ENCODE data around the gene ENTPD8. TPM values are rescaled to one million over a fixed set of nuclear protein-coding genes. Genes with fewer than 3 reads are reported as not detected.

ENTPD8 gene
- total RNA-seq, 1 experiment from 2014 or later: not detected

GRCh38 chr9:137428311-137428630 is 12.9 kb downstream of the ENTPD8 start:
- intact Hi-C loops (cut with micrococcal nuclease): no loop called here

GRCh38 chr9:137427454-137428310 is 13.5 kb downstream of the ENTPD8 start:
- Histone ChIP-seq H3F3A (ENCODE audit: low read length, unreplicated experiment) (no peaks in the 10 kb centered on the region), H3K9me2 (replicated peaks; ENCODE audit: low read length) (no peaks in the 10 kb centered on the region), H3K9ac (ENCODE audit: low read length) (no peak overlapping the region), H3K9me3 (ENCODE audit: low read length) (no peaks in the 10 kb centered on the region), H3K4me3 (ENCODE audit: low read length) (no peak overlapping the region), H4K20me1 (ENCODE audit: low read length) (no peaks in the 10 kb centered on the region), H3K4me2 (ENCODE audit: low read length) (no peak overlapping the region), H3K27me3 (ENCODE audit: low read length) (no peaks in the 10 kb centered on the region), H2AFZ (ENCODE audit: low read length) (no peak overlapping the region), H3K36me3 (ENCODE audit: low read depth, low read length) (no peaks in the 10 kb centered on the region), H3K27ac (ENCODE audit: low read length) (no peak overlapping the region), H3K4me1 (ENCODE audit: insufficient read depth, low read length) (0 out of 2 replicates have a peak, but pooled peaks cover 2% of the 10 kb centered on the region), H3K79me2 (ENCODE audit: low read length) (no peaks in the 10 kb centered on the region)
- intact Hi-C loops (cut with micrococcal nuclease): no loop called here
- ATAC-seq (no peak), DNase-seq (no peak)
- BruUV-seq (replicated peaks): no TSS peak
- no peak for TF ChIP-seq EZH2 (IDR thresholded peaks at IDR 0.05; ENCODE audit: low read length, unreplicated experiment)
- TF ChIP-seq, protein P1, sequence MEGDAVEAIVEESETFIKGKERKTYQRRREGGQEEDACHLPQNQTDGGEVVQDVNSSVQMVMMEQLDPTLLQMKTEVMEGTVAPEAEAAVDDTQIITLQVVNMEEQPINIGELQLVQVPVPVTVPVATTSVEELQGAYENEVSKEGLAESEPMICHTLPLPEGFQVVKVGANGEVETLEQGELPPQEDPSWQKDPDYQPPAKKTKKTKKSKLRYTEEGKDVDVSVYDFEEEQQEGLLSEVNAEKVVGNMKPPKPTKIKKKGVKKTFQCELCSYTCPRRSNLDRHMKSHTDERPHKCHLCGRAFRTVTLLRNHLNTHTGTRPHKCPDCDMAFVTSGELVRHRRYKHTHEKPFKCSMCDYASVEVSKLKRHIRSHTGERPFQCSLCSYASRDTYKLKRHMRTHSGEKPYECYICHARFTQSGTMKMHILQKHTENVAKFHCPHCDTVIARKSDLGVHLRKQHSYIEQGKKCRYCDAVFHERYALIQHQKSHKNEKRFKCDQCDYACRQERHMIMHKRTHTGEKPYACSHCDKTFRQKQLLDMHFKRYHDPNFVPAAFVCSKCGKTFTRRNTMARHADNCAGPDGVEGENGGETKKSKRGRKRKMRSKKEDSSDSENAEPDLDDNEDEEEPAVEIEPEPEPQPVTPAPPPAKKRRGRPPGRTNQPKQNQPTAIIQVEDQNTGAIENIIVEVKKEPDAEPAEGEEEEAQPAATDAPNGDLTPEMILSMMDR (conservative IDR thresholded peaks at IDR 0.05; ENCODE audit: low read depth, low read length): no peak
- no peak for TF ChIP-seq EZH2phosphoT487 (IDR thresholded peaks at IDR 0.05; ENCODE audit: borderline replicate concordance, low read length)
- ChIA-PET CTCF (no interaction called here), POLR2A (ENCODE audit: unreplicated experiment) (no interaction called here)

More at GRCh38 chr9:137428311-137428630, 12.9 kb downstream of the ENTPD8 start:
- no peaks in the 10 kb centered on the region for H3K9me3 ChIP-seq (ENCODE audit: low read length)
- no peaks in the 10 kb centered on the region for H4K20me1 ChIP-seq (ENCODE audit: low read length)
- ATAC-seq (no peak), DNase-seq (no peak)
- no TSS peak for BruUV-seq (replicated peaks)
- H3K4me3 ChIP-seq (ENCODE audit: low read length): no peak overlapping the region
- ChIA-PET CTCF (no interaction called here), POLR2A (ENCODE audit: unreplicated experiment) (no interaction called here)
- H3K79me2 ChIP-seq (ENCODE audit: low read length): no peaks in the 10 kb centered on the region
- no peaks in the 10 kb centered on the region for H3K27me3 ChIP-seq (ENCODE audit: low read length)
- 0 out of 2 replicates have a peak, but pooled peaks cover 2% of the 10 kb centered on the region for H3K4me1 ChIP-seq (ENCODE audit: insufficient read depth, low read length)
- no peak overlapping the region for H2AFZ ChIP-seq (ENCODE audit: low read length)
- TF ChIP-seq, protein P1 (conservative IDR thresholded peaks at IDR 0.05; ENCODE audit: low read depth, low read length): no peak
- TF ChIP-seq EZH2 (IDR thresholded peaks at IDR 0.05; ENCODE audit: low read length, unreplicated experiment): no peak
- no peak for TF ChIP-seq EZH2phosphoT487 (IDR thresholded peaks at IDR 0.05; ENCODE audit: borderline replicate concordance, low read length)
- no peak overlapping the region for H3K9ac ChIP-seq (ENCODE audit: low read length)
- H3K9me2 ChIP-seq (replicated peaks; ENCODE audit: low read length): no peaks in the 10 kb centered on the region
- H3K27ac ChIP-seq (ENCODE audit: low read length): no peak overlapping the region
- no peaks in the 10 kb centered on the region for H3F3A ChIP-seq (ENCODE audit: low read length, unreplicated experiment)
- H3K36me3 ChIP-seq (ENCODE audit: low read depth, low read length): no peaks in the 10 kb centered on the region
- H3K4me2 ChIP-seq (ENCODE audit: low read length): no peak overlapping the region

DNA sequence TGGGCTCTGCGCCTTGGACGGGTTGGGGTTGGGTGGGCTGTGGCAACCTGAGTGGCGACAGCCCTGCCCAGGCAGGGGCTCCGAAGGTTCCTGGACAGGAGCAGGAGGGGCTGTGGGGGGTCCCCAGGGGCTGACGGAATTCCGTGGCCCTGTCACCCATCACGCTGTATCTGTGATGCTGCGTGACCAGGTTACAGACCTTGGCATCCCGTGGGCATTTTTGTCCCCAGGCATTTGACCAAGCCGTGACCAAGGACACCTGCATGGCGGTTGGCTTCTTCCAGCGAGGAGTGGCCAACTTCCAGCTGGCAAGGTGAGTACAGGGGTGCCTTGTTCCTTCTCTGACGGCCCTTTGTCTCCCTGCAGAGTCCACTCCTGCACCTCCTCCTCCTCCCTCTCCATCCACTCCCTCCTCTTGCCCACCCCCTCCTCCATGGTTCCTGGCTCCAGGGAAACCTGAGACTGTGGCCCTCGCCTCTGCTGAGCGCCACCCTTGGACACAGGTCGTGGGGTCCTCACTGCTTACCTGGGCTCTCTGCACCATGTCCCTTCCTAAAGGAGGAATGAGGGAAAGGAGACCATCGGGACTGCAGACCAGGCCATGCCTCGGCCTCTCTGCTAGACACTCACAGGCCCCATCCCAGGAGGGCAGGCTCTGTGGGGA is 15.0 kb downstream of the ENTPD8 start:
- intact Hi-C loops (cut with micrococcal nuclease): no loop called here
- no peaks in the 10 kb centered on the region for H3K36me3 ChIP-seq (ENCODE audit: low read depth, low read length)
- no peak overlapping the region for H3K4me2 ChIP-seq (ENCODE audit: low read length)
- H3K79me2 ChIP-seq (ENCODE audit: low read length): peaks cover 15% of the 10 kb centered on the region
- no peak overlapping the region for H3K9ac ChIP-seq (ENCODE audit: low read length)
- TF ChIP-seq EZH2 (IDR thresholded peaks at IDR 0.05; ENCODE audit: low read length, unreplicated experiment) (no peak), EZH2phosphoT487 (IDR thresholded peaks at IDR 0.05; ENCODE audit: borderline replicate concordance, low read length) (no peak)
- TF ChIP-seq, protein P1 (conservative IDR thresholded peaks at IDR 0.05; ENCODE audit: low read depth, low read length): no peak
- no TSS peak for BruUV-seq (replicated peaks)
- ATAC-seq (no peak), DNase-seq (no peak)
- H3K4me1 ChIP-seq (ENCODE audit: insufficient read depth, low read length): 0 out of 2 replicates have a peak, but pooled peaks cover 11% of the 10 kb centered on the region
- H3K9me3 ChIP-seq (ENCODE audit: low read length): no peaks in the 10 kb centered on the region
- no peak overlapping the region for H3K4me3 ChIP-seq (ENCODE audit: low read length)
- ChIA-PET CTCF (no interaction called here), POLR2A (ENCODE audit: unreplicated experiment) (no interaction called here)
- no peak overlapping the region for H2AFZ ChIP-seq (ENCODE audit: low read length)
- H3K27me3 ChIP-seq (ENCODE audit: low read length): no peaks in the 10 kb centered on the region
- no peaks in the 10 kb centered on the region for H3F3A ChIP-seq (ENCODE audit: low read length, unreplicated experiment)
- no peak overlapping the region for H3K27ac ChIP-seq (ENCODE audit: low read length)
- no peaks in the 10 kb centered on the region for H4K20me1 ChIP-seq (ENCODE audit: low read length)
- no peaks in the 10 kb centered on the region for H3K9me2 ChIP-seq (replicated peaks; ENCODE audit: low read length)
